Measurements from ENCODE around the gene PERCC1.
"Not testable (repeated sequence)": the region's sequence is repeated elsewhere in the genome, so short reads cannot be mapped to it uniquely, and the experiment has no call there.

Gene PERCC1

GRCh38 chr16:1469141-1469540 lies 38.3 kb downstream of the PERCC1 start:
- not testable (repeated sequence) for DNase-seq (ENCODE audit: low read depth in 2 of 2)

GRCh38 chr16:1469693-1470201 lies 38.9 kb downstream of the PERCC1 start:
- no peak for DNase-seq (ENCODE audit: low read depth in 2 of 2)

DNA sequence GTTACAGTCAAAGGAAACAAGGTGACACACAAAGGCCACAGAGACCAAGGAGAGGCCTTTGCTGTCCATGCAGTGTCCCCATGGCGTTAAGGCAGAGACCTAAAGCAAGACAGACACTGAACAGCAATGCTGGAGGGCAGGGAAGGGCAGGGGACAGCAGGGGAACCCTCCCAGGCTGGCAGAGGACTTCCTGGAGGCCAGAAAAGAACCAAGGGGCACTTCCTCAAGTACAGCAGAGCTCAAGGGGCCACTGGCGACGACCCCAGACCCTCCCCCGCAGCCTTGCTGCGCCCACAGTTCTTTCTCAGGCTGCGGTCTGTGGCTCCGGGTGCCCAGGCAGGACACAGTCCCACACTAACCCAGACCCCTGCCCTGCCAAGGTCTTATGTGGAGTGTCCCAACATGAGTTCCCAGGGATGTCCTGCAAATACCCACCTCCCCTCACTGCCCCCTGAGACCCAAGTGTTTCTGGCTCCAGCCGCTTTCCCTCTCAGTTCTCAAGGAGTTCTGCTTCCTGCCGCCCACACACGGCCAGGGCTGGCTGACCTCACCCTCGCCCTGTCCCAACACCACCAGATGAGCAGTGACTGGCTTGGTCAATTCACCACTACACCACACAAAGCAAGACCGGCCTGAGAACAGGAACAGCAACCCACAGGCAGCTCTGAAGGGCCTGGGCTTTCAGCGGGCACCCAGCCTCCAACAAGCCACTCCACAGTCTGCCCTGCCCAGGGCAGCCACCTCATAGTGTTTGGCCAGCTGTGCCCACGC lies 39.8 kb downstream of the PERCC1 start:
- DNase-seq (ENCODE audit: low read depth in 2 of 2) = no peak

- no peak for DNase-seq (ENCODE audit: low read depth in 2 of 2)
Observed at GRCh38 chr16:1471569-1472194, 40.8 kb downstream of the PERCC1 start.

DNA sequence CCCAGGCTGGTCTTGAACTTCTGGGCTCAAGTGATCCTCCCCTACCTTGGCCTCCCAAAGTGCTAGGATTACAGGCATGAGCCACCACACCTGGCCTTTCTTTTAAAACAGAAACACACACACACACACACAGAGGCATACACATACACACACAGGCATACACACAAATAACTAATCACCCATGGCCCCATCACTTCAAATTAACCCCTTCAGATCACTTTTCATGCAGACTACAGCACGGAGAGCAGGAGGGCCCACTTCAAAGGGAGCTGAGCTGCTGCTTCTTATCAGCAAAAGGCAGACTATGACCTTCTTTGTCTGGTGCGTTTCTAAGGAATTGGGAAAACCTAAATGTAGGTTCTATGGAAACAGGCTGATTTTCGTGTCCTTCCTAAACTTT lies 42.1 kb downstream of the PERCC1 start:
- DNase-seq (ENCODE audit: low read depth in 2 of 2) = no peak

- no peak for DNase-seq (ENCODE audit: low read depth in 2 of 2)
Observed at GRCh38 chr16:1474082-1474795, 43.4 kb downstream of the PERCC1 start.

GRCh38 chr16:1474796-1475551 lies 44.1 kb downstream of the PERCC1 start, which contains the start of gene CLCN7:
Gene CLCN7, minus strand, starts transcription at chr16:1475028. Its CDS starts 54 bp downstream, at chr16:1474974.
- DNase-seq (ENCODE audit: low read depth in 2 of 2) = peak; percentile 55 to 61

- no peak for DNase-seq (ENCODE audit: low read depth in 2 of 2)
Observed at GRCh38 chr16:1475552-1476114, 44.8 kb downstream of the PERCC1 start.

GRCh38 chr16:1477033-1477432 lies 46.2 kb downstream of the PERCC1 start:
- DNase-seq (ENCODE audit: low read depth in 2 of 2) = no peak

DNA sequence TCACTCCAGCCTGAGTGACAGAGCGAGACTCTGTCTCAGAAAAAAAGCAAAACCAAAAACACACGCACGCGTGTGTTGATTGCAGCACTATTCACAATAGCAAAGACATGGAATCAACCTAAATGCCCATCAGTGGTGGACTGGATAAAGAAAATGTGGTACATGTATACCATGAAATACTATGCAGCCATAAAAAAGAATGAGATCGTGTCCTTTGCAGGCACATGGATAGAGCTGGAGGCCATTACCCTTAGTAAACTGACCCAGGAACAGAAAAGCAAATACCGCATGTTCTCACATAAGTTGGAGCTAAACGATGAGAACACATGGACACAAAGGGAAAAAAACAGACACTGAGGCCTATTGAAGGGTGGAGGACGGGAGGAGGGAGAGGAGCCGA lies 48.1 kb downstream of the PERCC1 start:
- DNase-seq (ENCODE audit: low read depth in 2 of 2) = not testable (repeated sequence)

GRCh38 chr16:1481906-1482835 lies 51.3 kb downstream of the PERCC1 start:
- no peak for DNase-seq (ENCODE audit: low read depth in 2 of 2)

Measured in fibroblast of skin of left quadriceps (primary cell).